Measurements from ENCODE around the gene ZFR2.

- TF ChIP-seq CTCF (IDR thresholded peaks at IDR 0.05; ENCODE audit: low read length) (no peak), EZH2 (IDR thresholded peaks at IDR 0.05; ENCODE audit: borderline replicate concordance, low read length) (no peak)
These were observed 30.2 kb downstream of the ZFR2 start for GRCh38 chr19:3838661-3839060.

All from OCI-LY1 (cell line).